Lung (tissue), 12 donors: ENCODE data around the gene ATP2B2. TPM values are rescaled to one million over a fixed set of nuclear protein-coding genes. Genes with fewer than 3 reads are reported as not detected.

Source experiments
- ATAC-seq: fragments of 200-7000 bp; cut with Tn5 transposase; one replicate; pipeline ENCODE4 v1.9.1; 2020; ENCODE audit warnings: moderate number of reproducible peaks; ENCODE audit not compliant: insufficient read depth, low FRiP score
- DNase-seq, 3 donors: peaks; one replicate each; pipeline ENCODE4 v3.0.0-alpha.2; 2013 to 2017
- H3K27ac ChIP-seq, 2 donors: one replicate each; pipeline ENCODE4 v1.5.1; 2013; ENCODE audit warnings: mild to moderate bottlenecking in 2 of 2, moderate library complexity in 2 of 2, control low read depth in 1 of 2, inconsistent platforms in 1 of 2, low read depth in 1 of 2, low read length in 1 of 2
- H3K27me3 ChIP-seq, 3 donors: one replicate each; pipeline ENCODE4 v1.5.1; 2013; ENCODE audit warnings: low read length in 2 of 3; ENCODE audit not compliant: control insufficient read depth in 3 of 3, insufficient read depth in 3 of 3
- H3K36me3 ChIP-seq, 4 donors: one replicate each; pipeline ENCODE4 v1.5.1; 2013; ENCODE audit warnings: low read length in 4 of 4, mild to moderate bottlenecking in 1 of 4, moderate library complexity in 1 of 4; ENCODE audit not compliant: control insufficient read depth in 4 of 4, insufficient read depth in 4 of 4
- H3K4me1 ChIP-seq, 5 donors: one replicate each; pipeline ENCODE4 v1.5.1; 2013; ENCODE audit warnings: low read length in 5 of 5, mild to moderate bottlenecking in 2 of 5, moderate library complexity in 1 of 5; ENCODE audit not compliant: control insufficient read depth in 5 of 5, insufficient read depth in 5 of 5
- H3K4me3 ChIP-seq: one replicate; pipeline ENCODE4 v1.5.1; 2013; ENCODE audit warnings: mild to moderate bottlenecking, control low read depth, moderate library complexity
- H3K9ac ChIP-seq, 2 donors: one replicate each; pipeline ENCODE4 v1.5.1; 2013; ENCODE audit warnings: low read length in 2 of 2, control low read depth in 1 of 2; ENCODE audit not compliant: insufficient read depth in 1 of 2
- H3K9me3 ChIP-seq, 4 donors: one replicate each; pipeline ENCODE4 v1.5.1; 2013; ENCODE audit warnings: low read length in 3 of 4, mild to moderate bottlenecking in 1 of 4, moderate library complexity in 1 of 4; ENCODE audit not compliant: control insufficient read depth in 4 of 4, insufficient read depth in 3 of 4
- WGBS, 2 donors: extraction: QIAGEN DNeasy Blood & Tissue Kit; methylation state at CpG; one replicate each; pipeline ENCODE4 v1.1.7; 2013; 5-methylcytosine and 5-hydroxymethylcytosine counted together
- polyA plus RNA-seq, 2 donors: library from polyadenylated mRNA; stranded (reverse); fragments of 200-250 nt; gene quantifications; one replicate each; pipeline ENCODE4 v1.2.1, GENCODE V29; 2013
- total RNA-seq, 2 donors: library from RNA; depleted of rRNA in 1 of 2; stranded (reverse); fragments of >200 nt in 1 of 2; gene quantifications; one replicate each; pipeline ENCODE4 v1.2.1, GENCODE V29; 2014 to 2021
- TF ChIP-seq, protein P1 (sequence below): IDR thresholded peaks from 2 replicates; pipeline ENCODE4 v1.5.1; 2012; ENCODE audit warnings: mild to moderate bottlenecking; ENCODE audit errors: control extremely low read depth, extremely low read depth
- donor health status: control.
- donor health status: control.
- donor health status: Bipolar disorder and iron deficiency.
- donor health status: healthy.
- donor health status: DM: yes; HTN: yes; CAD: no.

The ATP2B2 gene
- total and polyA plus RNA-seq, 4 donors, result 0.06 TPM; not detected in 3

DNA sequence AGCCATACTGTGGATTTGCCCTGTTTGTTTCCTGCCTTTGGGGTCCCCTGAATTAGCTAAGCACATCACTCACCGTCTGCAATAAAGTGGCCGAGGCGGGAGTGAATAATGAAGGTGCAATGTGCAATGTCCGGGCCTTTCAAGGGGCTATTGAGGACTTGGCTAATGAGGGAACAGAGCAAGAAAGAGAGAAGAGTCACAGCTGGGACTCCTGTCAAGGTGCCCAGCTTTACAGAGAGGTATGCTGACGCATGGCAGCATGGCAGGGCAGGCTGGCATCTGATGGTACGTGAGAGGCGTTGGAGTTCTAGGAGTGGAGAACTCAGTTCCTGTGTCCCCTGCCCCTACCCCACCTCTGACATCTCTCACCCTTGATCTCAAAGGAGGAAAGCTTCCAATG, 13.8 kb upstream of the ATP2B2 start:
- no peak overlapping the region for H3K9ac ChIP-seq
- no peaks in the 10 kb centered on the region for H3K36me3 ChIP-seq
- DNase-seq, result peak in 1 of 3 donors; percentile 10
- TF ChIP-seq, protein P1, sequence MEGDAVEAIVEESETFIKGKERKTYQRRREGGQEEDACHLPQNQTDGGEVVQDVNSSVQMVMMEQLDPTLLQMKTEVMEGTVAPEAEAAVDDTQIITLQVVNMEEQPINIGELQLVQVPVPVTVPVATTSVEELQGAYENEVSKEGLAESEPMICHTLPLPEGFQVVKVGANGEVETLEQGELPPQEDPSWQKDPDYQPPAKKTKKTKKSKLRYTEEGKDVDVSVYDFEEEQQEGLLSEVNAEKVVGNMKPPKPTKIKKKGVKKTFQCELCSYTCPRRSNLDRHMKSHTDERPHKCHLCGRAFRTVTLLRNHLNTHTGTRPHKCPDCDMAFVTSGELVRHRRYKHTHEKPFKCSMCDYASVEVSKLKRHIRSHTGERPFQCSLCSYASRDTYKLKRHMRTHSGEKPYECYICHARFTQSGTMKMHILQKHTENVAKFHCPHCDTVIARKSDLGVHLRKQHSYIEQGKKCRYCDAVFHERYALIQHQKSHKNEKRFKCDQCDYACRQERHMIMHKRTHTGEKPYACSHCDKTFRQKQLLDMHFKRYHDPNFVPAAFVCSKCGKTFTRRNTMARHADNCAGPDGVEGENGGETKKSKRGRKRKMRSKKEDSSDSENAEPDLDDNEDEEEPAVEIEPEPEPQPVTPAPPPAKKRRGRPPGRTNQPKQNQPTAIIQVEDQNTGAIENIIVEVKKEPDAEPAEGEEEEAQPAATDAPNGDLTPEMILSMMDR, result no peak
- no peak for ATAC-seq
- H3K4me3 ChIP-seq, result no peak overlapping the region
- peaks cover 0 to 2% (median 0%) of the 10 kb centered on the region in 4 donors for H3K9me3 ChIP-seq
- peaks cover 0 to 18% (median 0%) of the 10 kb centered on the region in 3 donors for H3K27me3 ChIP-seq
- H3K4me1 ChIP-seq, result peaks cover 0 to 7% (median 0%) of the 10 kb centered on the region in 5 donors
- 75 to 89% methylated on average over 7 of the region's 7 CpGs for WGBS, 2 donors
- H3K27ac ChIP-seq, result no peak overlapping the region

DNA sequence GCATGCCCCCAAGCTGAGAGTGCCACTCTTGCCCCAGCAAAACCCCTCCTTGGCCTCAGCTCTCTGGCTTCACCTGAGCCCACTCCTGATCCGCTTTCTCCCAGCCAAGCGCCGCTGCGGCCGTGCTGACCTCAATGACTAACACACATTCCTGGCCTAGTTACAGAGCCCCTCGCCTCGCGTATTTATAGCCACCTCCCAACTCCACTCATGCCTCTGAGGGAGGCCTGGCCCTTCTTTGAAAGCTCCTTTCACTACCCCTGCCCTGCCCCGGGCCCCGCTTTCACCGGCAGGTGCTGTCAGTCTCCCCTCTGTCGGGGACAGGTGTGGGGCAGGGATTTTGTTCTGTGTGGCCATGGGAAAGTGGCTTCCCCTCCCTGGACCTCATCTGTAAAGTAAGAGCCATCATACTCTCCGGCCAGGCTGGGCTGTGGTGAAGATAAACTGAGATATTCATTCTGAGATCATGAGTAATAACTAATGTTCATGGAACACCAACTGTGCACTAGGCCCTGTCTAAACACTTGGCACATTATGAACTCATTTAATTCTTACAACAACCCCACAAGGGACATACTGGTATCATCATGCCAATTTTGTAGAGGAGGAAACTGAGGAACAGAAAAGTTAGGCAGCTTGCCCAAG, 13.2 kb upstream of the ATP2B2 start:
- DNase-seq, result peak in 1 of 3 donors; percentile 14
- TF ChIP-seq, protein P1, result no peak
- Histone ChIP-seq H3K36me3 (no peaks in the 10 kb centered on the region), H3K27me3 (peaks cover 0 to 18% (median 0%) of the 10 kb centered on the region in 3 donors), H3K9me3 (peaks cover 0 to 2% (median 0%) of the 10 kb centered on the region in 4 donors), H3K9ac (no peak overlapping the region), H3K27ac (no peak overlapping the region), H3K4me1 (peaks cover 0 to 7% (median 0%) of the 10 kb centered on the region in 5 donors), H3K4me3 (no peak overlapping the region)
- ATAC-seq, result no peak
- 63 to 77% methylated on average over 13 of the region's 13 CpGs for WGBS, 2 donors

DNA sequence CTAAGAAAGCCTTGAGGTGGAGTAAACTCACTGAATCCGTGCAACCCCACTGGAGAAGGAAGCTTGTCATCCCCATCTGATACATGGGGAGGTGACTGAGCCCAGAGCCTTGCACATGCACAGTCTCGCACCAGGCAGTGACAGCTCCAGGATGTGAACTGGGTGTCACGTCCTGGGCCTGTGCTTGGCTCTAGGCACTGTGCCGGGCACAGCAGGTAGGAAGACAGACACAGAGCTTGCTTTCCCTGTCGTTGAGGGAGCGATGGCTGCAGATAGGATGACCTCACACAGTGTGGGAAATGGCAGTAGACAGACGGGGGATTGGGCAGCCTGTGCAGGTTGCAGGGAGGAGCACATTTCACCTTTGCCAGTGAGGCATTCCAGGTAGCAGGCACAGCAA, 12.2 kb upstream of the ATP2B2 start:
- Histone ChIP-seq H3K27ac (no peak overlapping the region), H3K9ac (no peak overlapping the region), H3K4me1 (peaks cover 0 to 7% (median 0%) of the 10 kb centered on the region in 5 donors), H3K9me3 (peaks cover 0 to 2% (median 0%) of the 10 kb centered on the region in 4 donors), H3K27me3 (peaks cover 0 to 15% (median 0%) of the 10 kb centered on the region in 3 donors), H3K4me3 (no peak overlapping the region), H3K36me3 (no peaks in the 10 kb centered on the region)
- TF ChIP-seq, protein P1, result no peak
- ATAC-seq, result no peak
- WGBS, 2 donors, result 64 to 83% methylated on average over 7 of the region's 7 CpGs
- DNase-seq, result no peak
